ENCODE data around the gene FGB. TPM values are rescaled to one million over a fixed set of nuclear protein-coding genes. Genes with fewer than 3 reads are reported as not detected.

Gene FGB
- total and polyA plus RNA-seq, 2 of the 13 experiments (the other 11 are each of a cell fraction or from before 2014, with no cell fraction given): 226 to 784 TPM

DNA sequence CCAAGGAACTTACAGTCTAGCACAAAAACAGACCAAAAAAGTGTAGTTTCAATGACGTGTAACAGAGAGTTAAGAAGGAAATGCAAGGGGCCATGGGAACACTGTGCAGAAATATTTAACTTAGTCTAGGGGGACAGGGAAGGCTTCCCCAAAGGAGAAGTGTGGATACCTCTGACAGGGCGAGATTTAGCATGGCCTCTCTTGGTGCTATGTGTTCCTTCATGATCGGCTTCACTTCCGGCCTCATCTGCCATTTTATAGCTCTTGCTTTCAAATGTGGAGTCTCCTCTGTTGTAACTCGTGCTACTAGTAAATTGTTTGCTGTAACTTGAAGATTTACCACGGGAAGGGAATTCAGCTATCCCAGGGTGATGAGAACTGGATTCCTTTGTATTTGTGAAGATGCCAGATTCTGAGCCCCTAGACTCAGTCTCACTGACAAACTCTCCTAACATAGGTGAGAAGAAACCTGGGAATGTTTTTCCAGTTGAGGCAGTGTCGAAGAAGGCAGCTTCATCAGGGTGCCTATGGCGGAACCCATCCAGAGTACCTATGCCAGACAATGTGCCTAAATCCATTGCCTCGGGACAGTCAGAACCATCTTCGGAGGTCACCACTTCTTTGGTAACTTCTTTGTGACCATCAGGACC lies 22.7 kb downstream of the FGB start:
- no peak overlapping the region for H3K9ac ChIP-seq (ENCODE audit: insufficient read depth, low read depth, low read length)
- no peak for TF ChIP-seq ZNF703 (CRISPR knock-in tag; IDR thresholded peaks at IDR 0.05; ENCODE audit: borderline replicate concordance)
- TF ChIP-seq ZC3H13 (CRISPR knock-in tag; IDR thresholded peaks at IDR 0.05): peak; percentile 79
- peak; percentile 92; the same call in 1 of the 2 replicates for TF ChIP-seq RBFOX2 (IDR thresholded peaks at IDR 0.05; ENCODE audit: low read depth, low read length)
- TF ChIP-seq ZSCAN9 (CRISPR knock-in tag; IDR thresholded peaks at IDR 0.05; ENCODE audit: borderline replicate concordance): no peak
- TF ChIP-seq, protein P1, sequence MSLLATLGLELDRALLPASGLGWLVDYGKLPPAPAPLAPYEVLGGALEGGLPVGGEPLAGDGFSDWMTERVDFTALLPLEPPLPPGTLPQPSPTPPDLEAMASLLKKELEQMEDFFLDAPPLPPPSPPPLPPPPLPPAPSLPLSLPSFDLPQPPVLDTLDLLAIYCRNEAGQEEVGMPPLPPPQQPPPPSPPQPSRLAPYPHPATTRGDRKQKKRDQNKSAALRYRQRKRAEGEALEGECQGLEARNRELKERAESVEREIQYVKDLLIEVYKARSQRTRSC (CRISPR knock-in tag; IDR thresholded peaks at IDR 0.05; ENCODE audit: low read depth): no peak
- 0 out of 2 replicates have a peak, but pooled peaks have one; percentile 5 for TF ChIP-seq SALL1 (CRISPR knock-in tag; IDR thresholded peaks at IDR 0.05)
- no peak for TF ChIP-seq PHF21A (CRISPR knock-in tag; IDR thresholded peaks at IDR 0.05)
- TF ChIP-seq, protein P2, sequence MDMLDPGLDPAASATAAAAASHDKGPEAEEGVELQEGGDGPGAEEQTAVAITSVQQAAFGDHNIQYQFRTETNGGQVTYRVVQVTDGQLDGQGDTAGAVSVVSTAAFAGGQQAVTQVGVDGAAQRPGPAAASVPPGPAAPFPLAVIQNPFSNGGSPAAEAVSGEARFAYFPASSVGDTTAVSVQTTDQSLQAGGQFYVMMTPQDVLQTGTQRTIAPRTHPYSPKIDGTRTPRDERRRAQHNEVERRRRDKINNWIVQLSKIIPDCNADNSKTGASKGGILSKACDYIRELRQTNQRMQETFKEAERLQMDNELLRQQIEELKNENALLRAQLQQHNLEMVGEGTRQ (IDR thresholded peaks at IDR 0.05; ENCODE audit: low read depth, low read length): no peak
- TF ChIP-seq, protein P2 (CRISPR knock-in tag; IDR thresholded peaks at IDR 0.05; ENCODE audit: borderline replicate concordance): no peak
- TF ChIP-seq CREM (IDR thresholded peaks at IDR 0.05): no peak
- TF ChIP-seq CREM (CRISPR knock-in tag; IDR thresholded peaks at IDR 0.05): no peak
- TF ChIP-seq ZNF841 (CRISPR knock-in tag; IDR thresholded peaks at IDR 0.05; ENCODE audit: borderline replicate concordance): no peak
- TF ChIP-seq SIX1 (CRISPR knock-in tag; IDR thresholded peaks at IDR 0.05; ENCODE audit: borderline replicate concordance): no peak
- TF ChIP-seq, protein P3, sequence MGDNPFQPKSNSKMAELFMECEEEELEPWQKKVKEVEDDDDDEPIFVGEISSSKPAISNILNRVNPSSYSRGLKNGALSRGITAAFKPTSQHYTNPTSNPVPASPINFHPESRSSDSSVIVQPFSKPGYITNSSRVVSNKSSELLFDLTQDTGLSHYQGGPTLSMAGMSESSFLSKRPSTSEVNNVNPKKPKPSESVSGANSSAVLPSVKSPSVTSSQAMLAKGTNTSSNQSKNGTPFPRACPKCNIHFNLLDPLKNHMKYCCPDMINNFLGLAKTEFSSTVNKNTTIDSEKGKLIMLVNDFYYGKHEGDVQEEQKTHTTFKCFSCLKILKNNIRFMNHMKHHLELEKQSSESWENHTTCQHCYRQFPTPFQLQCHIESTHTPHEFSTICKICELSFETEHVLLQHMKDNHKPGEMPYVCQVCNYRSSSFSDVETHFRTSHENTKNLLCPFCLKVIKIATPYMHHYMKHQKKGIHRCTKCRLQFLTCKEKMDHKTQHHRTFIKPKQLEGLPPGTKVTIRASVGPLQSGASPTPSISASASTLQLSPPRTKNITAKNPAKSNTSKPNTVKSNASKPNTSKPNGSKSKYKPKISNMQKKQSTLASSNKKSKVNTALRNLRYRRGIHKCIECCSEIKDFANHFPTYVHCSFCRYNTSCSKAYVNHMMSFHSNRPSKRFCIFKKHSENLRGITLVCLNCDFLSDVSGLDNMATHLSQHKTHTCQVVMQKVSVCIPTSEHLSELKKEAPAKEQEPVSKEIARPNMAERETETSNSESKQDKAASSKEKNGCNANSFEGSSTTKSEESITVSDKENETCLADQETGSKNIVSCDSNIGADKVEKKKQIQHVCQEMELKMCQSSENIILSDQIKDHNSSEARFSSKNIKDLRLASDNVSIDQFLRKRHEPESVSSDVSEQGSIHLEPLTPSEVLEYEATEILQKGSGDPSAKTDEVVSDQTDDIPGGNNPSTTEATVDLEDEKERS (CRISPR knock-in tag; IDR thresholded peaks at IDR 0.05): no peak
- TF ChIP-seq, protein P4, sequence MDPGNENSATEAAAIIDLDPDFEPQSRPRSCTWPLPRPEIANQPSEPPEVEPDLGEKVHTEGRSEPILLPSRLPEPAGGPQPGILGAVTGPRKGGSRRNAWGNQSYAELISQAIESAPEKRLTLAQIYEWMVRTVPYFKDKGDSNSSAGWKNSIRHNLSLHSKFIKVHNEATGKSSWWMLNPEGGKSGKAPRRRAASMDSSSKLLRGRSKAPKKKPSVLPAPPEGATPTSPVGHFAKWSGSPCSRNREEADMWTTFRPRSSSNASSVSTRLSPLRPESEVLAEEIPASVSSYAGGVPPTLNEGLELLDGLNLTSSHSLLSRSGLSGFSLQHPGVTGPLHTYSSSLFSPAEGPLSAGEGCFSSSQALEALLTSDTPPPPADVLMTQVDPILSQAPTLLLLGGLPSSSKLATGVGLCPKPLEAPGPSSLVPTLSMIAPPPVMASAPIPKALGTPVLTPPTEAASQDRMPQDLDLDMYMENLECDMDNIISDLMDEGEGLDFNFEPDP (CRISPR knock-in tag; conservative IDR thresholded peaks at IDR 0.05): 0 out of 2 replicates have a peak, but pooled peaks have one; percentile 78
- TF ChIP-seq RFX5 (IDR thresholded peaks at IDR 0.05; ENCODE audit: low read depth, low read length): no peak
- TF ChIP-seq, protein P5, sequence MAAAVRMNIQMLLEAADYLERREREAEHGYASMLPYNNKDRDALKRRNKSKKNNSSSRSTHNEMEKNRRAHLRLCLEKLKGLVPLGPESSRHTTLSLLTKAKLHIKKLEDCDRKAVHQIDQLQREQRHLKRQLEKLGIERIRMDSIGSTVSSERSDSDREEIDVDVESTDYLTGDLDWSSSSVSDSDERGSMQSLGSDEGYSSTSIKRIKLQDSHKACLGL (CRISPR knock-in tag; IDR thresholded peaks at IDR 0.05): no peak

More for the DNA sequence above, 22.7 kb downstream of the FGB start:
- FAIRE-seq: no peak
- no peaks in the 10 kb centered on the region for H4K20me1 ChIP-seq (ENCODE audit: insufficient read depth, low read length)
- ATAC-seq: no peak
- WGBS (ENCODE audit: low lambda C conversion rate): 95% methylated on average over 10 of the region's 10 CpGs
- no peaks in the 10 kb centered on the region for H3K9me3 ChIP-seq (ENCODE audit: low read length)
- peaks cover 64% of the 10 kb centered on the region for H3K4me1 ChIP-seq (ENCODE audit: insufficient read depth, low read length)
- in situ Hi-C loops (cut with HindIII; ENCODE audit: extremely low pct_ligation_motif_present, low pct_unique_long_range_greater_than_20kb) (no loop called here), intact Hi-C loops (cut with micrococcal nuclease; ENCODE audit: unreplicated experiment) (no loop called here)
- H3K79me2 ChIP-seq (ENCODE audit: insufficient read depth, low read length): peaks cover 25% of the 10 kb centered on the region
- no peak overlapping the region; a peak in 1 of 6 replicates for H3K4me3 ChIP-seq (replicated peaks in 1 of 3; ENCODE audit: insufficient read depth in 1 of 3, low read depth in 2 of 3, low read length in 3 of 3)
- DNase-seq (ENCODE audit: low spot score): no peak
- ChIA-PET CTCF (ENCODE audit: low intra/inter-chr PET ratio, low total read pairs) (no interaction called here), POLR2A (interaction anchor here (1.4 to 16.0 kb wide), 10 partner anchors 8 to 33 kb away, joined by 4 to 468 read pairs (median 14); partner anchors contain the start of gene FGG)
- peak overlapping the region; percentile 90 for H3K4me2 ChIP-seq (ENCODE audit: low read depth, low read length)
- no TSS peak for BruUV-seq (replicated peaks)
- no peaks in the 10 kb centered on the region for H3K27me3 ChIP-seq (ENCODE audit: control insufficient read depth in 1 of 2, insufficient read depth in 2 of 2, low read length in 2 of 2)
- H3K27ac ChIP-seq (ENCODE audit: extremely low read length, insufficient read depth, low read length): peak overlapping the region; percentile 33
- no peak overlapping the region for H2AFZ ChIP-seq (ENCODE audit: low read length)
- peaks cover 3 to 26% of the 10 kb centered on the region in 2 experiments for H3K36me3 ChIP-seq (replicated peaks in 1 of 2; ENCODE audit: control insufficient read depth in 1 of 2, insufficient read depth in 2 of 2, low read length in 2 of 2)
